ENCODE data around the gene SEMA3G.

Gene SEMA3G

DNA sequence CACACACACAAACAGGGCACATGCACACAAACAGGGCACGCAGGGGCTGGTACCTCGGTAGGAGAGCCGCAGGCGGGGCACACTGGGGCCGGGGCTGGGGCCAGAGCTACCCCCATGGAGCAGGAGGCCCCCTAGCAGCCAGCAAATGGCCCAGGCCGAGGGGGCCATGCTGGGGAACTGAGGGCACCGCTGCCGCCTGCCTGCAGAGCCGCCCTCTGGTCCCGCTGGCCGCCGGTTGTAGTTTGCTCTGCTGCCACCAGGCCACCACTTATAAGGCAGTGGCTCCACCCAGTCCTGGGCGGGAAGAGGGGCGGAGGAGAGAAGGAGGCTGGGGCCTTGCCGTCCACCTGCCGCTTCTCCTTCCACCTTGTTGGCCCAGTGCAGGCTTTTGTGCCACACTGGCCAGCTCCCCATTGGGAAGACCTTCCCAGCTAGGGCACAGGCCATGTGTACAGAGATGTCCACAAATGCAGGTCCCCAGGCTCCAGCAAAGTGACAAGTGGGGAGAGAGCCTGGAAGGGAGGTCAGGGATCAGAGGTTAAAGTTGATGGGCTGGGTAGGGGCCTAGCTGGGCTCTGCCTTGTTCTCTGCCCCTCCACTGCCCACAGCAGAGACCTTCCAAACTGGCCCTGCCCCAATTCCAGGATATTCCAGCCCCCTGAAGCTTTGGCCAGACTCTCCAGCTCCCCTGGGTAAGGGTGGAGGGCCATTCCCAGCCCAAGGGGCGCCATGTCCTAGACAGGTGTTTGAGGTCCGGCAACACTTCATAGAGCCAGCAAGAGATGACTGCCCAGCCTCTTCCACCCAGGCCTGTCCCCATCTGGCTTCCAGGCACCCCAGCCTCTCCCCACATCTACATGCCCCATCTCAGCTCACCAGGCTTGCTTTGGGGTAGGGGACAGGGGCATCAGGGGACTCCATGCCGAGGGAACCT, at the start of gene SEMA3G:
Gene SEMA3G (minus strand): TSS at position 244 of the 934 bp plus-strand sequence. CDS start 76 bp downstream, at position 168.
- no peak within 1 kb of the TSS for H3K4me3 ChIP-seq (replicated peaks; ENCODE audit: low read depth, low read length)
- peak; percentile 54 for DNase-seq (ENCODE audit: low read depth)
- TF ChIP-seq, protein P1, sequence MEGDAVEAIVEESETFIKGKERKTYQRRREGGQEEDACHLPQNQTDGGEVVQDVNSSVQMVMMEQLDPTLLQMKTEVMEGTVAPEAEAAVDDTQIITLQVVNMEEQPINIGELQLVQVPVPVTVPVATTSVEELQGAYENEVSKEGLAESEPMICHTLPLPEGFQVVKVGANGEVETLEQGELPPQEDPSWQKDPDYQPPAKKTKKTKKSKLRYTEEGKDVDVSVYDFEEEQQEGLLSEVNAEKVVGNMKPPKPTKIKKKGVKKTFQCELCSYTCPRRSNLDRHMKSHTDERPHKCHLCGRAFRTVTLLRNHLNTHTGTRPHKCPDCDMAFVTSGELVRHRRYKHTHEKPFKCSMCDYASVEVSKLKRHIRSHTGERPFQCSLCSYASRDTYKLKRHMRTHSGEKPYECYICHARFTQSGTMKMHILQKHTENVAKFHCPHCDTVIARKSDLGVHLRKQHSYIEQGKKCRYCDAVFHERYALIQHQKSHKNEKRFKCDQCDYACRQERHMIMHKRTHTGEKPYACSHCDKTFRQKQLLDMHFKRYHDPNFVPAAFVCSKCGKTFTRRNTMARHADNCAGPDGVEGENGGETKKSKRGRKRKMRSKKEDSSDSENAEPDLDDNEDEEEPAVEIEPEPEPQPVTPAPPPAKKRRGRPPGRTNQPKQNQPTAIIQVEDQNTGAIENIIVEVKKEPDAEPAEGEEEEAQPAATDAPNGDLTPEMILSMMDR (IDR thresholded peaks at IDR 0.05; ENCODE audit: low read length, missing control alignments), result peak; percentile 43

DNA sequence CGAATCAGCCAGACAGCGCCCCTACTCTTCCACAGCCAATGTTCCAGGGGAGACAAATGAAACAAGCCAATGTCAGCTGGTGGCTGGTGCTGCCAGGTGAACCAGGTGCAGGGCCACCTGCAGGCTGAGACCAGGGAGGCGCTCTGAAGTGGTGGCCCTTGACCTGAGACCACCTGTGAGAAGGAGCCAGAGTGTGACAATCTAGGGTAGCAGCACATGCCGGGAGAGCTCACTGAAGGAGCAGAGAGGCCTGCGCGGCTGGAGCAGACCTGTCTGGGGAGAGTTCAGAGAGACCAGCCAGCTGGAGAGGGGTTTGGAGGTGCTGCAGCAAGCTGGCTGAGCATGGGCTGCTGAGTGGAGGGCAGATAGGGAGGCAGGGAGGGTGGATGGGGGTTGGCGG, 49.5 kb upstream of the SEMA3G start:
- DNase-seq (ENCODE audit: low read depth), result no peak
- TF ChIP-seq, protein P1 (IDR thresholded peaks at IDR 0.05; ENCODE audit: low read length, missing control alignments), result no peak
- H3K4me3 ChIP-seq (replicated peaks; ENCODE audit: low read depth, low read length), result no peak overlapping the region

DNA sequence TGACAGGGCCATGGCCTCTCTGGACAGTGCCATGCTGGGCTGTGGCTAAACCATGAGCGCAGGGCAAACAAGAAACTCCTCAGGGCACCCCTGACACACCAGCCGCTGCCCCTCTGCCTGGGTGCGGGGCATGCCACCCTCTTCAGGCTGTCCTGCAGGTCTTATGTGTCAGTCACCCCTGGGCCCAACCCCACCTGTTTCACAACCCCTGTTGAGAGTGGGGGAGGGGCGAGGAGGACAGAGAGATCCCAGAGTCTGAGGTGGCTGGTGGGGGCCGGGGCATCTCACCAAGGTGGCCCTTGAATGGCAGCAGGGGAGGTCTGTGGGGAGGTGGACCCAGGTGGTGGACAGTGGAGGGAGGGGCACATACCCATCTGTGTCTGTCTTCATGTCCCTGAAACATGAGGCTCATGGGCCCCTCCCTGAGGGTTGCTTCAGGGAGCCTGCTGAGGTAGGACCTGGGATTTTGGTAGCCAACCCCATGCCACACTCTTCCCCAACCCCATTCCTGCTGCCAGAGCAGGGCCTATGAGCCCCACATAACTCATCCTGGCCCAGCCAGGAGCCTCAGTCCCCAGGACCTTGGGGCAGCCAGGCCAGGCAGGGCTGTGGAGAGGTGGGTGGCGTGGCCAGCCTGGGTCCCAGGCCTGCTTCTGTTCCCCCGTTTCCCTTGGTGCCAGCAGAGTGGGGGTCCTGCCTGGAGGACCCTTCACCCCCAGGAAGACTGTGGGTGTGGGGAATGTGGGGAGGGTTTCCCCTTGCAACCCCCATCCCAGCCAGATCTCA, 48.5 kb upstream of the SEMA3G start:
- TF ChIP-seq, protein P1 (IDR thresholded peaks at IDR 0.05; ENCODE audit: low read length, missing control alignments), result no peak
- DNase-seq (ENCODE audit: low read depth), result no peak
- no peak overlapping the region for H3K4me3 ChIP-seq (replicated peaks; ENCODE audit: low read depth, low read length)

DNA sequence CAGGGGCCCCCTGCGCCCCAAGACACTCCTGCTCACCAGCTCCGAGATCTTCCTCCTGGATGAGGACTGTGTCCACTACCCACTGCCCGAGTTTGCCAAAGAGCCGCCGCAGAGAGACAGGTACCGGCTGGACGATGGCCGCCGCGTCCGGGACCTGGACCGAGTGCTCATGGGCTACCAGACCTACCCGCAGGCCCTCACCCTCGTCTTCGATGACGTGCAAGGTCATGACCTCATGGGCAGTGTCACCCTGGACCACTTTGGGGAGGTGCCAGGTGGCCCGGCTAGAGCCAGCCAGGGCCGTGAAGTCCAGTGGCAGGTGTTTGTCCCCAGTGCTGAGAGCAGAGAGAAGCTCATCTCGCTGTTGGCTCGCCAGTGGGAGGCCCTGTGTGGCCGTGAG, 47.2 kb upstream of the SEMA3G start:
- no peak for DNase-seq (ENCODE audit: low read depth)
- TF ChIP-seq, protein P1 (IDR thresholded peaks at IDR 0.05; ENCODE audit: low read length, missing control alignments), result no peak
- no peak overlapping the region for H3K4me3 ChIP-seq (replicated peaks; ENCODE audit: low read depth, low read length)

DNA sequence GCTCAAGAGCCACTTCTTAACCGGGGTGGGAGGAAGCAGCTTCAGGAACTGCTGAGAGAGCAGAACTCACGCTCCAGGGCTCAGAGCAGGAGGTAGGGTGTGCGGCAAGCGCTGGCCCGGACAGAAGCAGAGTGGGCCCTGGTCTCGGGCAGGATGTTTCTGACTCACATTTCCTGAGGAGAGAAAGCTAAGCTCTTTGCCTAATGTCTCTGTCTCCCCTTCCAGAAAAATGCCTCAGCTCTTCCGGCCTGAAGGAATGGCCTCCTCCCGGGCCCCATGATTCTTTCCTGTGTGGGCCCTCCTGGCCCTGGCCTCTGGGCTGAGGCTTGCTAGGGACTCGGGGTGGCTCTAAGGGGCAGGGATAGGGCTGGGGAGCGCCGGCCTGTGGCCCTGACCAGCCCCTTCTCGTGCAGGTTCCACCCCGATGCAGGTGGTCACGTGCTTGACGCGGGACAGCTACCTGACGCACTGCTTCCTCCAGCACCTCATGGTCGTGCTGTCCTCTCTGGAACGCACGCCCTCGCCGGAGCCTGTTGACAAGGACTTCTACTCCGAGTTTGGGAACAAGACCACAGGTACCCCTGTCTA, 46.1 kb upstream of the SEMA3G start:
- peak; percentile 87 for DNase-seq (ENCODE audit: low read depth)
- TF ChIP-seq, protein P1 (IDR thresholded peaks at IDR 0.05; ENCODE audit: low read length, missing control alignments), result no peak

DNA sequence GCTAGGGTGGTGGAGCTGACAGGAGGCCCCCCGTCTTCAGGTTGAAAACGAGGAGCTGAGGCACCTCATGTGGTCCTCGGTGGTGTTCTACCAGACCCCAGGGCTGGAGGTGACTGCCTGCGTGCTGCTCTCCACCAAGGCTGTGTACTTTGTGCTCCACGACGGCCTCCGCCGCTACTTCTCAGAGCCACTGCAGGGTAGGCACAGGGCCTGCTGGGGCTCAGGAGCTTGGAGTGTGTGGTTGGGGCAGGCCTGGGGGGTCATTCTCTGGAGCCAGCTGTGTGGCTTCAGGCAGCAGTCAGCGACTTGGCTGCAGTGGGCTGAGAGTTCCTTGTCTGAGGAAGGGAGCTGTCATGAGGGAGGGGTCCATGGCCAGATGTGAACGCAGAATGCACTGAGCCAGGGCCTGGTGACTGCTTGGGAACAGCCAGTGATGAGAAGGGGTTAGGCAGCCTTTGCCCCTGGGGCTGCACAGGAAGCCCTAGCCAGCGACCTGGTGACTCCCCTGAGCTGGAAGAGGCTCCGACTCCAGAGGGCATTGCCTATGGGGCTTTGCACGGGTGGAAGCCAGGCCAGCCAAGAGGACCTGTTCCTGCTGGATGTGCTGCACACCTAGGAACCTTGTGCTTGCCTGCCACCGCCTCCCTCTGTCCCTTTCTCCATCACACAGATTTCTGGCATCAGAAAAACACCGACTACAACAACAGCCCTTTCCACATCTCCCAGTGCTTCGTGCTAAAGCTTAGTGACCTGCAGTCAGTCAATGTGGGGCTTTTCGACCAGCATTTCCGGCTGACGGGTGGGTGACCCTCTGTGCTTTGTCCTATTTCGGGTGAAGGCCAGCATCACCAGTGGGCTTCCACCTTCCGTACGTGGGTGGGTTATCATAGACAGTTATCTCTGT, 45.4 kb upstream of the SEMA3G start:
- TF ChIP-seq, protein P1 (IDR thresholded peaks at IDR 0.05; ENCODE audit: low read length, missing control alignments), result no peak
- DNase-seq (ENCODE audit: low read depth), result no peak
- H3K4me3 ChIP-seq (replicated peaks; ENCODE audit: low read depth, low read length), result no peak overlapping the region

More for the DNA sequence above, 46.1 kb upstream of the SEMA3G start:
- no peak overlapping the region for H3K4me3 ChIP-seq (replicated peaks; ENCODE audit: low read depth, low read length)
